ENCODE results near the gene CEP72. TPM values are rescaled to one million over a fixed set of nuclear protein-coding genes. Genes with fewer than 3 reads are reported as not detected.

The CEP72 gene
- total and polyA plus RNA-seq, 4 donors = 1.3 to 5.9 (median 2.6) TPM

DNA sequence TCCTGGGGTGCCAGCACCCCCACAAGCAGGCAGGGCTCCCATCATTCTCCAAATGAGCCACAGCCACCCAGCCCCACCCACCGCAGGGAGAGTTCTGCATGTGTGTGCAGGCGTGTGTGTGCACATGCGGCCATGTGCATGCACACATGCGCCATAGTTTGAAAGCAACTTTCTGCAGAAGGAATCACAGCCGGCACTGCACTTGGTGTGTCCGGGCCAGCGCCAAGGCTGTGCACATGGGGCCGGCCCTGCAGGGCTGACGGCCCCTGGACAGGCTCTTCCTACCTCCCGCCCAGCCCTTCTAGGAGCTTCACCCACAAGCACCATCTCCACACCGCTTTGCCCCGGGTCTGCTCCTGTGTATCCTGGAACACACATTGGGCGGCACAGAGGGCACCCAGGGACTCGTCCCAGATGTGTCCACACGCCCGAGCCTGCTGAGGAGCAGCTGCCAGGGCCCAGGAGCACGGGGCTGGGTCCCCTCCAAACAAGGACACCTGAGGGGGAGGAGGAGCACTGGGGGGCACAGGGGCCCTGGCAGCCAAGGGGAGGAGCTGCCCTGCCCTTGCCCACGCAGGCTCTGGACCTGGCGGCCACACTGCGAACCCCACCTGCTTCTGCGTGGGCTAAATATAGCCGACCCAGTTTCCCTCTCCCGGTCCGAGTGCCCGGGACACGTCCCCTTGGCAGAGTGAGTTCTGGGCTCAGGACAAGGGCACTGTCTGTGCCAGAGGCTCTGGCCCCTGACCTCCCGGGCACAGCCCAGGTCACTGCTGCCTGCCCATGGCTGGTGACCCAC is 61.9 kb downstream of the CEP72 start:
- peaks cover 33 to 54% (median 48%) of the 10 kb centered on the region in 4 donors for H3K4me1 ChIP-seq (ENCODE audit: control insufficient read depth in 4 of 4, insufficient read depth in 4 of 4, low read length in 3 of 4)
- peak overlapping the region; percentile 68 to 70 for H3K27ac ChIP-seq (ENCODE audit: low read depth in 1 of 2, low read length in 2 of 2)
- H3K9ac ChIP-seq (ENCODE audit: low read depth in 1 of 2, low read length in 2 of 2) = no peak overlapping the region
- no peaks in the 10 kb centered on the region for H3K36me3 ChIP-seq (ENCODE audit: control insufficient read depth in 4 of 4, insufficient read depth in 3 of 4, low read depth in 1 of 4, low read length in 3 of 4)
- H3K27me3 ChIP-seq (ENCODE audit: control insufficient read depth in 4 of 4, insufficient read depth in 4 of 4, low read length in 3 of 4) = no peaks in the 10 kb centered on the region
- H3K9me3 ChIP-seq (ENCODE audit: control insufficient read depth in 4 of 4, low read length in 3 of 4) = no peaks in the 10 kb centered on the region
- 27% methylated on average over 27 of the region's 27 CpGs for WGBS
- H3K4me3 ChIP-seq (ENCODE audit: low read depth in 1 of 3, low read length in 3 of 3) = no peak overlapping the region
- no peak for DNase-seq (ENCODE audit: low spot score)
- TF ChIP-seq NR2F2 (IDR thresholded peaks at IDR 0.05) (peak; percentile 75), HNF4G (IDR thresholded peaks at IDR 0.05) (no peak), SP1 (IDR thresholded peaks at IDR 0.05) (peak; percentile 78), RXRA (IDR thresholded peaks at IDR 0.05) (peak; percentile 87 to 96), HNF4A (conservative IDR thresholded peaks at IDR 0.05) (peak; percentile 74 to 81)
- TF ChIP-seq, protein P1, sequence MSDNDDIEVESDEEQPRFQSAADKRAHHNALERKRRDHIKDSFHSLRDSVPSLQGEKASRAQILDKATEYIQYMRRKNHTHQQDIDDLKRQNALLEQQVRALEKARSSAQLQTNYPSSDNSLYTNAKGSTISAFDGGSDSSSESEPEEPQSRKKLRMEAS (IDR thresholded peaks at IDR 0.05) = no peak

DNA sequence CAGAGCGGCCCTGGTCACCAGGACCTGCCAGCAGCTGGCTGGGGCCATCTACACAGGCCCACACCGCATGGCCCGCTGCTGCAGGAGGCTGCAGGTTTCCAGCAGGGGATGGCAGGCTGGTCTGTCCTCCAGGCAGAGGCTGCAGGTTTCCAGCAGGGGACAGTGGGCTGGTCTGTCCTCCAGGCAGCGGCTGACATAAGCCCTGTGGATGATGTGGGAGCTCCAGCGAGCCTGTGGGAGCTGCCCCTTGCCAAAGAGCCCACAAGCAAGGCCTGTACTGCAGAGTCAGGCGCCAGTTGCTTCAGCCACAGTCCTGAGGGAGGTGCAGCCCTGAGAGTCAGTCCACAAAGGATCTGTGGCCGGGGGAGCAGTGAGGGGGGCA is 62.5 kb downstream of the CEP72 start:
- no peak overlapping the region for H3K4me3 ChIP-seq (ENCODE audit: low read depth in 1 of 3, low read length in 3 of 3)
- no peaks in the 10 kb centered on the region for H3K36me3 ChIP-seq (ENCODE audit: control insufficient read depth in 4 of 4, insufficient read depth in 3 of 4, low read depth in 1 of 4, low read length in 3 of 4)
- no peak for TF ChIP-seq SP1 (IDR thresholded peaks at IDR 0.05)
- TF ChIP-seq GABPA (IDR thresholded peaks at IDR 0.05 in 1 of 2, conservative IDR thresholded peaks at IDR 0.05 in 1 of 2) = no peak
- peak in 1 of 2 donors; percentile 63 for TF ChIP-seq RAD21 (IDR thresholded peaks at IDR 0.05)
- no peak for TF ChIP-seq TAF1 (conservative IDR thresholded peaks at IDR 0.05)
- 46% methylated on average over 7 of the region's 7 CpGs for WGBS
- no peak for DNase-seq (ENCODE audit: low spot score)
- H3K27ac ChIP-seq (ENCODE audit: low read depth in 1 of 2, low read length in 2 of 2) = peak overlapping the region; percentile 68 to 70
- no peaks in the 10 kb centered on the region for H3K27me3 ChIP-seq (ENCODE audit: control insufficient read depth in 4 of 4, insufficient read depth in 4 of 4, low read length in 3 of 4)
- no peak overlapping the region for H3K9ac ChIP-seq (ENCODE audit: low read depth in 1 of 2, low read length in 2 of 2)
- peaks cover 33 to 54% (median 48%) of the 10 kb centered on the region in 4 donors for H3K4me1 ChIP-seq (ENCODE audit: control insufficient read depth in 4 of 4, insufficient read depth in 4 of 4, low read length in 3 of 4)
- no peaks in the 10 kb centered on the region for H3K9me3 ChIP-seq (ENCODE audit: control insufficient read depth in 4 of 4, low read length in 3 of 4)

DNA sequence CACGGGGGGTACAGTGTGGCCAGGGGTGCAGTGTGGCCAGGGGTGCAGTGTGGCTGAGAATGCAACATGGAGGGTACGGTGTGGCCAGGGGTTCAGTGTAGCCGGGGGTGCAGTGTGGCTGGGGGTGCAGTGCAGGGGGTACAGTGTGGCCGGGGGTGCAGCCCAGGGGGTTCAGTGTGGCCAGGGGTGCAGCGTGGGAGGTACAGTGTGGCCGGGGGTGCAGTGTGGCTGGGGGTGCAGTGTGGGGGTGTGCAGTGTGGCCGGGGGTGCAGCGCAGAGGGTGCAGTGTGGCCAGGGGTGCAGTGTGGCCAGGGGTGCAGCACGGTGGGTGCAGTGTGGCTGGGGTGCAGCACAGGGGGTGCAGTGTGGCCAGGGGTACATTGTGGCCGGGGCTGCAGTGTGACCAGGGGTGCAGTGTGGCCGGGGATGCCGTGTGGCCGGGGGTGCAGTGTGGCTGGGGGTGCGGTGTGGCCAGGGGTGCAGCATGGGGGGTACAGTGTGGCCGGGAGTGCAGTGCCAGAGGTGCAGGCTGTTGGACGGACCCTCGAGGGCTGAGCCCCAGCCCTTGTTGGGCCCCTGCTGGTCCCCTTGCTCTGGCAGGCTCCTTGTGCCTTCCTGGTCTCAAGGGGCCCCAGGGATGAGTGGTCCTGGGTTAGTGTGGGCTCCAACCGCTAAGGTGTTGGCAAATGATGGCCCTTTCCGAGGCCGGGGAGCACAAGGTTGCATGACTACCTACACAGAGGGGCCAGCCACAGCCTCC is 63.2 kb downstream of the CEP72 start:
- no peak overlapping the region for H3K9ac ChIP-seq (ENCODE audit: low read depth in 1 of 2, low read length in 2 of 2)
- H3K27me3 ChIP-seq (ENCODE audit: control insufficient read depth in 4 of 4, insufficient read depth in 4 of 4, low read length in 3 of 4) = no peaks in the 10 kb centered on the region
- no peak for TF ChIP-seq YY1 (IDR thresholded peaks at IDR 0.05)
- TF ChIP-seq, protein P2, sequence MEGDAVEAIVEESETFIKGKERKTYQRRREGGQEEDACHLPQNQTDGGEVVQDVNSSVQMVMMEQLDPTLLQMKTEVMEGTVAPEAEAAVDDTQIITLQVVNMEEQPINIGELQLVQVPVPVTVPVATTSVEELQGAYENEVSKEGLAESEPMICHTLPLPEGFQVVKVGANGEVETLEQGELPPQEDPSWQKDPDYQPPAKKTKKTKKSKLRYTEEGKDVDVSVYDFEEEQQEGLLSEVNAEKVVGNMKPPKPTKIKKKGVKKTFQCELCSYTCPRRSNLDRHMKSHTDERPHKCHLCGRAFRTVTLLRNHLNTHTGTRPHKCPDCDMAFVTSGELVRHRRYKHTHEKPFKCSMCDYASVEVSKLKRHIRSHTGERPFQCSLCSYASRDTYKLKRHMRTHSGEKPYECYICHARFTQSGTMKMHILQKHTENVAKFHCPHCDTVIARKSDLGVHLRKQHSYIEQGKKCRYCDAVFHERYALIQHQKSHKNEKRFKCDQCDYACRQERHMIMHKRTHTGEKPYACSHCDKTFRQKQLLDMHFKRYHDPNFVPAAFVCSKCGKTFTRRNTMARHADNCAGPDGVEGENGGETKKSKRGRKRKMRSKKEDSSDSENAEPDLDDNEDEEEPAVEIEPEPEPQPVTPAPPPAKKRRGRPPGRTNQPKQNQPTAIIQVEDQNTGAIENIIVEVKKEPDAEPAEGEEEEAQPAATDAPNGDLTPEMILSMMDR (IDR thresholded peaks at IDR 0.05; ENCODE audit: low read depth, low read length, missing input control) = no peak
- TF ChIP-seq HNF4G (IDR thresholded peaks at IDR 0.05) = no peak
- TF ChIP-seq GABPA (IDR thresholded peaks at IDR 0.05 in 1 of 2, conservative IDR thresholded peaks at IDR 0.05 in 1 of 2) = no peak
- no peak for TF ChIP-seq RXRA (IDR thresholded peaks at IDR 0.05)
- TF ChIP-seq SP1 (IDR thresholded peaks at IDR 0.05) = no peak
- no peak for TF ChIP-seq FOXA1 (IDR thresholded peaks at IDR 0.05)
- TF ChIP-seq FOXA2 (IDR thresholded peaks at IDR 0.05) = no peak
- no peak for TF ChIP-seq RAD21 (IDR thresholded peaks at IDR 0.05)
- no peak for TF ChIP-seq JUND (IDR thresholded peaks at IDR 0.05)
- TF ChIP-seq, protein P3, sequence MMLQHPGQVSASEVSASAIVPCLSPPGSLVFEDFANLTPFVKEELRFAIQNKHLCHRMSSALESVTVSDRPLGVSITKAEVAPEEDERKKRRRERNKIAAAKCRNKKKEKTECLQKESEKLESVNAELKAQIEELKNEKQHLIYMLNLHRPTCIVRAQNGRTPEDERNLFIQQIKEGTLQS (IDR thresholded peaks at IDR 0.05) = no peak
- TF ChIP-seq HNF4A (conservative IDR thresholded peaks at IDR 0.05) = no peak
- TF ChIP-seq, protein P4, sequence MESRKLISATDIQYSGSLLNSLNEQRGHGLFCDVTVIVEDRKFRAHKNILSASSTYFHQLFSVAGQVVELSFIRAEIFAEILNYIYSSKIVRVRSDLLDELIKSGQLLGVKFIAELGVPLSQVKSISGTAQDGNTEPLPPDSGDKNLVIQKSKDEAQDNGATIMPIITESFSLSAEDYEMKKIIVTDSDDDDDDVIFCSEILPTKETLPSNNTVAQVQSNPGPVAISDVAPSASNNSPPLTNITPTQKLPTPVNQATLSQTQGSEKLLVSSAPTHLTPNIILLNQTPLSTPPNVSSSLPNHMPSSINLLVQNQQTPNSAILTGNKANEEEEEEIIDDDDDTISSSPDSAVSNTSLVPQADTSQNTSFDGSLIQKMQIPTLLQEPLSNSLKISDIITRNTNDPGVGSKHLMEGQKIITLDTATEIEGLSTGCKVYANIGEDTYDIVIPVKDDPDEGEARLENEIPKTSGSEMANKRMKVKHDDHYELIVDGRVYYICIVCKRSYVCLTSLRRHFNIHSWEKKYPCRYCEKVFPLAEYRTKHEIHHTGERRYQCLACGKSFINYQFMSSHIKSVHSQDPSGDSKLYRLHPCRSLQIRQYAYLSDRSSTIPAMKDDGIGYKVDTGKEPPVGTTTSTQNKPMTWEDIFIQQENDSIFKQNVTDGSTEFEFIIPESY (IDR thresholded peaks at IDR 0.05) = no peak
- no peak for TF ChIP-seq TAF1 (conservative IDR thresholded peaks at IDR 0.05)
- TF ChIP-seq, protein P1 (IDR thresholded peaks at IDR 0.05) = no peak
- no peaks in the 10 kb centered on the region for H3K9me3 ChIP-seq (ENCODE audit: control insufficient read depth in 4 of 4, low read length in 3 of 4)
- peaks cover 33 to 54% (median 48%) of the 10 kb centered on the region in 4 donors for H3K4me1 ChIP-seq (ENCODE audit: control insufficient read depth in 4 of 4, insufficient read depth in 4 of 4, low read length in 3 of 4)
- H3K4me3 ChIP-seq (ENCODE audit: low read depth in 1 of 3, low read length in 3 of 3) = no peak overlapping the region
- H3K27ac ChIP-seq (ENCODE audit: low read depth in 1 of 2, low read length in 2 of 2) = no peak overlapping the region
- DNase-seq (ENCODE audit: low spot score) = no peak
- no peaks in the 10 kb centered on the region for H3K36me3 ChIP-seq (ENCODE audit: control insufficient read depth in 4 of 4, insufficient read depth in 3 of 4, low read depth in 1 of 4, low read length in 3 of 4)
- WGBS = 84% methylated on average over 20 of the region's 20 CpGs
